Stimulated activated CD8-positive, alpha-beta memory T cell treated with anti-CD3 and anti-CD28 coated beads, Interleukin-15, amount 100 ng/mL, for 4 hours (primary cell): ENCODE data around the gene EXPH5.

Experiments used
- DNase-seq, 2 donors: peaks; one replicate each; pipeline ENCODE4 v3.0.0-alpha.2; 2020; ENCODE audit warnings: low read depth in 2 of 2

EXPH5 gene

GRCh38 chr11:108562746-108563581, 30.6 kb downstream of the EXPH5 start:
- DNase-seq = no peak

GRCh38 chr11:108561535-108561991, 32.0 kb downstream of the EXPH5 start:
- no peak for DNase-seq

- no peak for DNase-seq
Measured at GRCh38 chr11:108559904-108560303, 33.7 kb downstream of the EXPH5 start.

DNA sequence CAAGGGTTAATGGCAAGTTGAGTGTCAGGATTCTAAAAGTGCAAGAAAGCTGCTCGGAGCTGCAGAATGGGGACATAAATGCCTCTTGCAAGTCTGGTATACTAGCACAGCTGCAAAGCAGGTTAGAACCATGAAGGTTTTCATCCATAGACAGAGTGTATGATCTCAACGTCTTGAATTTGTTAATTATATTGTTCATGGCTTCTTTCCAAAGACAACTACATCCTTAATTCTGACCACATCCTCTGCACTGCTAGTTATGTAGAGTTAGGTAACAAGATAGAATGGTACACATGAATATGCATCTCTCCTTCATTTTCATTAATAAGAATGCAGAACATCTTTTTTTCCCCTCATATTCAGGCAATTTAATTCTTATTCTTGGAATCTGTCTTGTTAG, 34.2 kb downstream of the EXPH5 start:
- DNase-seq = no peak

GRCh38 chr11:108558222-108558621, 35.3 kb downstream of the EXPH5 start:
- DNase-seq = no peak

DNA sequence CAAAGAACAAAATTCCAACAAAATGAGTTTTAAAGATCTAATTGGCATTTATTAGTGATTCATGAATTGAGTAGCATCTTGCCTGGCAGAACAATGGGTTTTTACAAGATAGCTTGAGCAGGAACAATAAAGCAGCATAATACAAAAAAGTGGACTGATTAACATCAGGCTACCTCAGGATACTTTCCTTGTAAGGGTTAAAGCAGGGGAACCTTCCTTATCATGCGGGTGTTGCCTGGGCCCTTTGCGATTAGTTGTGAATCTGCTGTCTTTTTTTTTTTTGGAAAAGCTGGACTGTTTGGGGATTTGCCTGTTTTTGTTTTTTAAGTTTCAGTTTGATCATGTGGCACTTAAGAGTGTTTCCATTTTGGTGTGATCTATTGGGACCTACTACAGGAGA, 37.5 kb downstream of the EXPH5 start:
- DNase-seq = no peak

DNA sequence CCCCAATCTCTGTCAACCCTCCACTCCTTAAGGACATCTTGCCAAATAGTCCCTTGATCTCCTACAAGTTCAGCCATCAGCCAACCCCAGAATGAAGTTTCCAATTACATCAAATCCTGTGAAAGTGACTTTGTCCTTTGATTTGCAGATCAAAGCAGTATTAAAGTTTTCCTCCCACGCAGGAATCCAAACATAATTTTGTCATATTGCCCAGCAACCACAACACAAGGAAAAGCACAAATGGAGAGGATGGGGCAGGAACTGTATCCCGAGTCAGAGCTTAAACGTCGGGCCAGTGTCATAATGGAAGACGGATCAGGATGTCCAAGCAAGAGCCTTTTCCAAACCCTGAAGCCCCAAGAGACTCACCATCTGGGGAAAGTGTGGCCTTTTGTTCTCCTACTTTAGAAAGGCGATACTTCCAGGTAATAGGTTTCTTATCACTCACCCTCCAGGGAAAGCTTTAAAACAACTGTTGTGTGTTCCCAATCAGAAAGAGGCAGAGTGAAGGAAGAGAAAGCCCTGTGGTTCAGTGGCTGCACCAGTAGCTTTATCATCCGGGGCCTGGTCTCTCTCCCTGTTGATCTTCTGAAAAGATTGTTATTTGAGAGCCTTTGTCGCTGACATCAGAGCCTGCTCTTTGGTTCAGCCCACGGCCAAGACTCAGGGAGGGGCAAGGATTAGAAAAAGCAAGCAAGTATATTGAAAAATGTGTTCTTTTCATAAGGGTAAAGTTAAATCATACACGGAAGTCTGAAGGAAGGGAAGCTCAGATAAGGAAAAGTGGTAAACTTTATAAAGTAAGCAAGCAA, 41.7 kb downstream of the EXPH5 start:
- DNase-seq = no peak

GRCh38 chr11:108549319-108549885, 44.2 kb downstream of the EXPH5 start:
- DNase-seq = no peak

DNA sequence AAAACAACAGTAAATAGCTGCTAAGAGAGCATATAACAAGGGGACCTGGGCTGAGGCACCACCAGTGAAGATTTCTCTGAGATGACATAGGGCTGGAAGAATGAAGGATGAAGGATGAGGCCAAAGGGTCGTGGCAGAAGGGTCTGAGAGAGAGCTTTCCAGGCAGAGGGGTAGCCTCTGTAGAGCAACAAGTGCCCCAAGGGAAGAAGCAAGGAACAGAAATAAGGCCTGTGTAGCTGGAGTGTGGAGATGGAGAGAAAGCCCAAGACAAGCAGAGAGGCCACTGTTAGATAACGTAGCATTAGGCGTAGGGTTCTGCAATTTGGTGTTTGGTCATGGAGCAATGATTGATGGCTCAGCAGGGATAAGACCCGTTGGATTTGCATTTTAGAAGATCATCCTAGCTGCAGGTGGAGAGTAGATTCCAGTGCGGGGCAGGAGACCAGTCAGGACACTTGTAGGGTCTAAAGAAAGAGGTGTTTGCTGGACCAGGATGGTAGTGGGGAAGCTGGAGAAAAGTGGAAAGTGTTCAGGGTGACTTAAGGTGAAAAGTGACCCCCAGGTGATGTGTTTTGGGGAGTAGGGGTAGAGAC, 47.6 kb downstream of the EXPH5 start:
- no peak for DNase-seq

- DNase-seq = no peak
Measured at GRCh38 chr11:108543316-108543964, 50.1 kb downstream of the EXPH5 start.

- DNase-seq = no peak
Measured at GRCh38 chr11:108541531-108541930, 52.0 kb downstream of the EXPH5 start.

DNA sequence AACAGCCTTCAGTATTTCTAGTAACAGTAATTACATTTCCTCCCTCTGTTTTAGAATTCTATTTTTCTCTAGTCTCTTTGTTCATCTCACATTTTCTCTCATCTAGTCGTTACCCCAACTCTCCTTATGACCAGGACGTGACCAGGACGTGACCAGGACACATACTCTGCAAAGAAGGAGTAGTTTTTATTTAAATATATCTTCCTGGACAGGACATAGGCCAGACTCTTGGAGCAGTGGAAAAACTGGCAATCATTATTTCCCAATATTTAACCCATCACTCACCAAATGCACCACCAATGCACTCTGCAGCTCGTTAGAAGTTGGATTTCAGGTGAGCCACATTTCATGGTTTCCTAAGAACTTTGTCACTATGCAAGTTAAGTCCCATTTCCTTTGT, 55.1 kb downstream of the EXPH5 start:
- no peak for DNase-seq

DNA sequence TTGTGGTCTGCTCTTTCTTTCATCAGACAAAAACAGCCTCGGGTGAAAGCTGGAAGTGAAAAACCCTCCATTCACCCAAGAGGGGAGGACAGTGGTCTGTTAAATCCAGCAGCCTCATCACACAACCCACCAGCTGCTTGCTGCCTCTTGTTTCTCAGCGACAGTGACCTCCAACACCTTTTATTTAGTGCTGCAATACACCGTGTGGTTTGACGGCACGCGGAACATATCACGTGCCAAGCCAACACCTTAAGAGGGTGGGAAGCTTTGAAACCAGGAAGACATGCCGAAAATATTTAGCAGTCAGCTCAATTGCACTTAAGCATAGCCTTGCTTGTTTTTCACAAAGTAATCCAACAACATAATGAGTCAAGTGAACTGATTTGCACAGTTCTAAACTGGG, 55.5 kb downstream of the EXPH5 start:
- peak; percentile 2 to 11 for DNase-seq

DNA sequence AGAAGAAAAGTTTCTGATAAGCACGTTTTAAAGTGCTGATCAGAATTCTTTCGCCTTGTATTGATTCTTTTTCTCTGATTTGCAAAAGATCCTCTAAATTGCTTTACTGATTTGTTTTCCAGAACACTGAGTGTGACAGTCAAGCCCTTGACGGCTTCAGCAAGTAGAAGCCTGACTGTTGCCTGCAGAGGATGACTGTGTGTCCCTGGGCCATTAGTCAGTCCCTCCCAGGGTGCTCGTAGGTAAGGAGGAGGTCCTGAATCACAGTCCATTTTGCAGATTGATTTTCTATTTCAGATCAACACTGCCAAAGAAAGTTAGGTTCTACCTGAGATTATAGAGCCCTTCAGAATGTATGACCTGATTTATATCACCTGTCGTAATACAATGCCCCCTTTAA, 56.8 kb downstream of the EXPH5 start:
- no peak for DNase-seq

DNA sequence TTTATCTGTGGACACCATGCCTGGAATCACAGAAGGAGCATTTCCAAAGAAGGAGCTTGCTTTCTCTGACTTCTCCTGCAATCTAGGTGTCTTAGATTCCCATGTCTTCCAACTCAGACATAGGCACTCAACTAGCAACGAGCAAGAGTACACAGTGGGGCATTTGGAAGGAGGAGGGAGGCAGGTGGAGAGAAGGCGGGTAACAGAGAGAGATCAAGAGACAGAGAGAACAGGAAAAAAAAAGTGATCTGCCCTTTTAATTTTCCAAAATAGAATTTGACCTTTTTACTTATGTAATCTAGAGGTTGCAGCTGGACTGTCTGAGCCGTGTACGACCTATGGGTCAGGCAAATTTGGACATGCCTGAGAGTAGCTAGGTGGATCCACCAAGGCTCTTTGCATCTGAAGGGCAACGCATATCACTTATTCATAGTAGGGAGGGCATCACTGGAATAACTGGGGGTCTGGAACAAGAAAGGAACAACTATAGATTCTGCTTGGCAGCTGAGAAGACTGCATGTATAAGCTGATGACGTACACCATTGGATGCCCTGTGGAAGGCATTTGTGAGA, 58.1 kb downstream of the EXPH5 start:
- DNase-seq = no peak

GRCh38 chr11:108534274-108534882, 59.2 kb downstream of the EXPH5 start:
- DNase-seq = no peak

DNA sequence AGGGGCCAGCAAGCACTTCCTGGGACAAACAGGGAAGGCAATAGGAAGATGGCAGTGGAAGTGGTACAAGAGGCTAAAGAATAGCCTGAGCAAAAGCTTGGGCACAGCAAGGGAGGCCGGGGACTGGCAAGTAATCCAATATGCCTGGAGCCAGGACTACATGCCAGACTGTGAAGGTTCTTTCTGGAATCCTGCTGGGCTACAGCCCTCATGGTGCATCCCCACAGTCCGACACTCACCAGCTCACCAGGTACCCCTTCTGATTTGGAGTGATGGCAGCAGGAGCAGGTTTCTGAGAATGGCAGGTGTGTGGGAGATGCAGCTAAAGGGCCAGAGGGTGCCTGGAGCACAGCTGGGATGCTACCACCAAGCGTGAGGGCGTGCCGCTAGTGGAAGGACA, 63.1 kb downstream of the EXPH5 start:
- no peak for DNase-seq

DNA sequence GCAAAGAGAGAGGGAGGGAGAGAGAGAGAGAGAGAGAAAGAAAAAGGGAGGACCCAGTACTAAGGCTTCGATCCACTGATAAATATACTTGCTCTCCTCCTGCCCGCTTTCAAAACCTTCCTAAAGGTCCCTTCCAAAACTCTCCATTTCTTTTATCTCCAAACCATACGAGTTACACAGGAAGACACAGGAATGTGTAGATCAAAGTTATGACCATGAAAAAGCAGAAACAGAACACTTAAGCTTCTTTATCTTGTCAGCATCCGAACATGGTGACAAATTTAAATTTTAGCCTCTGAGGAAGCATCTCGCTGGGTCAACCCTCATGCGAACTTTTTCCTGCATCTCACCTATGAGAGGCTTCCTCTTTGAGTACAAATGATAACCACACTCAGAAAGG, 66.2 kb downstream of the EXPH5 start:
- no peak for DNase-seq

DNA sequence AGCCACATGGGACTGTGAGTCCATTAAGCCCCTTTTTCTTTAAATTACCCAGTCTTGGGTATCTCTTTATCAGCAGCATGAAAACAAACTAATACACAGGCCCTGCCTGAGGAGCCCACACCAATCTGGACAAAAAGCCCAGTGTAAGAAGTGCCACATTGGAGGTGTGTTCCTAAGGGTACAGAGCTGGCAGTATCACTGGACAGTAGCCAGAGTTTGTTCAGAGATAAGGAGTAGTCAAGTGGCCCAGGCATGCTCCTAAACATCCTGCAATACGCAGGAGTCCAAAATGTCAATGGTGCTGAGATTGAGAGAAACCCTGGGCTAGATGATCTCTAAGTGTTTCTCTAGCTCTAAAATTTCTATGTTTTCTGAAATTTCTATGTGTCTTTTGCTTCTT, 68.4 kb downstream of the EXPH5 start:
- DNase-seq = no peak

- DNase-seq = no peak
Measured at GRCh38 chr11:108524422-108524821, 69.1 kb downstream of the EXPH5 start.

DNA sequence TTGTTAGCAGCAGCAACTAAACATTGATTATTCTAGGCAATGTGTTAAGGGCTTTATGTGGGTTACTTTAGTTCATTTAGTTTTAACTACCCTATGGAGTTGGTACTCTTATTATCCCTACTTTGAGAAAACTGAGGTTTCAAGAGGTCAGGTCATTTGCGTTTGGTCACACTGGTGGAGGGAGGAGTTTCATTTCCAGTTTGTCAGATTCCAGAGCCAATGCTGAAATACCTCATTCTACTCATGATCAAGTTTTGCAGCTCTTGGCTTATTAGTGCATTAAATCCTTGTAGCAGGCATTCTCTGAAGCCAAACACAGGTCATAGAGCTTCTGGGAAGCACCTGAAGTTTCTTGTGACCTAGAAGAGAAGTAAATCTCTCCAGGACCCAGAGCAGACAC, 71.2 kb downstream of the EXPH5 start:
- DNase-seq = no peak
